H1 (cell line): ENCODE measurements around the gene NT5DC3. TPM values are rescaled to one million over a fixed set of nuclear protein-coding genes. Genes with fewer than 3 reads are reported as not detected.

ENCODE experiments used
- CTCF ChIA-PET: fragments of 300-600 bp; sonication (Branson Sonifier 250); formaldehyde crosslinking; loops from one replicate; lab custom pipeline; 2021; ENCODE audit not compliant: partially characterized antibody; lab: Charles Lee
- POLR2A ChIA-PET: fragments of 300-600 bp; sonication (Branson Sonifier 250); formaldehyde crosslinking; loops from one replicate; lab custom pipeline; 2021; ENCODE audit warnings: inconsistent platforms; ENCODE audit not compliant: partially characterized antibody; lab: Charles Lee
- DNase-seq, 2 experiments: peaks; one replicate each; pipeline versions ENCODE4 v3.0.0 to v3.0.0-alpha.2; 2010 to 2022; ENCODE audit warnings: low spot score in 2 of 2, low read depth in 1 of 2, mixed read lengths in 1 of 2
- FAIRE-seq: peaks from 2 replicates; lab custom pipeline; 2011; peaks lifted over from hg19 to GRCh38; lab: Jason Lieb, UNC
- H2AFZ ChIP-seq: 2 replicates; pipeline ENCODE4 v1.8.1; 2012; ENCODE audit warnings: low read length, inconsistent platforms
- H2AK5ac ChIP-seq: 2 replicates; pipeline ENCODE4 v1.6.1; 2013; ENCODE audit warnings: low read depth, low read length
- H2BK120ac ChIP-seq: replicated peaks from 2 replicates; pipeline ENCODE3; 2013; ENCODE audit warnings: low read depth, low read length, inconsistent platforms
- H2BK12ac ChIP-seq: 2 replicates; pipeline ENCODE4 v1.6.1; 2013; ENCODE audit warnings: low read depth, low read length
- H2BK15ac ChIP-seq: 2 replicates; pipeline ENCODE4 v1.6.1; 2013; ENCODE audit warnings: low read length
- H2BK20ac ChIP-seq: 2 replicates; pipeline ENCODE4 v1.6.1; 2013; ENCODE audit warnings: low read length
- H2BK5ac ChIP-seq: 2 replicates; pipeline ENCODE4 v1.6.1; 2013; ENCODE audit warnings: low read depth, low read length
- H3K14ac ChIP-seq: 2 replicates; pipeline ENCODE4 v1.6.1; 2013; ENCODE audit warnings: inconsistent platforms; ENCODE audit not compliant: insufficient read length
- H3K18ac ChIP-seq: 2 replicates; pipeline ENCODE4 v1.6.1; 2013; ENCODE audit warnings: low read length; ENCODE audit errors: extremely low read depth
- H3K23ac ChIP-seq: 2 replicates; pipeline ENCODE4 v1.6.1; 2013; ENCODE audit warnings: inconsistent platforms; ENCODE audit not compliant: insufficient read length
- H3K23me2 ChIP-seq: 2 replicates; pipeline ENCODE4 v1.6.1; 2013; ENCODE audit warnings: low read depth, low read length
- H3K27ac ChIP-seq: 2 replicates; pipeline ENCODE4 v1.6.1; 2011; ENCODE audit warnings: low read depth, low read length, inconsistent platforms
- H3K27me3 ChIP-seq, 4 experiments: replicated peaks in 1 of 4; 1 replicate in 1 of 4; 2 replicates in 3 of 4; pipeline versions ENCODE4 v1.6.1 to v1.8.1; 2011 to 2013; ENCODE audit warnings: low read length in 3 of 4, mild to moderate bottlenecking in 3 of 4, inconsistent platforms in 2 of 4, mixed read lengths in 2 of 4, moderate library complexity in 1 of 4; ENCODE audit not compliant: control insufficient read depth in 3 of 4, insufficient read depth in 3 of 4; ENCODE audit errors: extremely low read depth in 1 of 4
- H3K36me3 ChIP-seq, 4 experiments: 2 replicates each; pipeline versions ENCODE4 v1.6.1 to v1.8.1; 2011 to 2013; ENCODE audit warnings: mild to moderate bottlenecking in 4 of 4, low read length in 3 of 4, moderate library complexity in 2 of 4, control low read depth in 1 of 4, inconsistent platforms in 1 of 4; ENCODE audit not compliant: insufficient read depth in 4 of 4, control insufficient read depth in 2 of 4
- H3K4ac ChIP-seq: replicated peaks from 2 replicates; pipeline ENCODE3; 2013; ENCODE audit warnings: low read length, low read depth, mixed read lengths, inconsistent platforms; ENCODE audit not compliant: insufficient read length
- H3K4me1 ChIP-seq, 4 experiments: replicated peaks in 1 of 4; 1 replicate in 1 of 4; 2 replicates in 3 of 4; pipeline versions ENCODE4 v1.6.1 to v1.8.1; 2011 to 2013; ENCODE audit warnings: low read length in 3 of 4, inconsistent platforms in 2 of 4, mixed read lengths in 1 of 4; ENCODE audit not compliant: insufficient read depth in 4 of 4, control insufficient read depth in 3 of 4
- H3K4me2 ChIP-seq, 2 experiments: 2 replicates each; pipeline versions ENCODE4 v1.6.1 to v1.8.1; 2011 to 2013; ENCODE audit warnings: low read depth in 2 of 2, low read length in 2 of 2, control low read depth in 1 of 2, inconsistent platforms in 1 of 2, mild to moderate bottlenecking in 1 of 2; ENCODE audit not compliant: insufficient read depth in 1 of 2
- H3K4me3 ChIP-seq, 4 experiments: fragments of 200-600, 300-600 bp in 1 of 4; sonication (generic), shearing (Covaris generic), sonication (Bioruptor Twin) in 1 of 4; 2 replicates each; pipeline versions ENCODE4 v1.5.1 to v1.8.1; 2011 to 2016; ENCODE audit warnings: low read length in 4 of 4, low read depth in 3 of 4, control low read depth in 2 of 4, inconsistent platforms in 2 of 4, mild to moderate bottlenecking in 2 of 4, mixed read lengths in 1 of 4, moderate library complexity in 1 of 4; ENCODE audit not compliant: insufficient read depth in 2 of 4; ENCODE audit errors: extremely low read depth in 1 of 4
- H3K56ac ChIP-seq: replicated peaks from 2 replicates; pipeline ENCODE3; 2013; ENCODE audit warnings: low read depth, mild to moderate bottlenecking, mixed read lengths, low read length, inconsistent platforms; ENCODE audit not compliant: insufficient read length
- H3K79me1 ChIP-seq: 2 replicates; pipeline ENCODE4 v1.6.1; 2013; ENCODE audit warnings: low read depth, low read length, control low read depth
- H3K79me2 ChIP-seq, 2 experiments: 2 replicates each; pipeline versions ENCODE4 v1.6.1 to v1.8.1; 2012 to 2013; ENCODE audit warnings: low read length in 2 of 2, mild to moderate bottlenecking in 2 of 2, inconsistent platforms in 1 of 2; ENCODE audit not compliant: insufficient read depth in 2 of 2, control insufficient read depth in 1 of 2
- H3K9ac ChIP-seq, 4 experiments: replicated peaks in 1 of 4; 1 replicate in 1 of 4; 2 replicates in 3 of 4; pipeline versions ENCODE4 v1.6.1 to v1.8.1; 2011 to 2013; ENCODE audit warnings: low read depth in 3 of 4, low read length in 3 of 4, control low read depth in 2 of 4, mild to moderate bottlenecking in 2 of 4, moderate library complexity in 2 of 4, inconsistent platforms in 1 of 4; ENCODE audit errors: extremely low read depth in 1 of 4
- H3K9me3 ChIP-seq, 2 experiments: 2 replicates each; pipeline versions ENCODE4 v1.6.1 to v1.8.1; 2012 to 2013; ENCODE audit warnings: mild to moderate bottlenecking in 2 of 2, moderate library complexity in 2 of 2, control low read depth in 1 of 2, inconsistent platforms in 1 of 2, low read depth in 1 of 2, low read length in 1 of 2, mixed read lengths in 1 of 2; ENCODE audit not compliant: insufficient read depth in 2 of 2
- H4K20me1 ChIP-seq, 2 experiments: replicated peaks in 1 of 2; 2 replicates each; pipeline versions ENCODE3 to v1.8.1; 2011 to 2013; ENCODE audit warnings: inconsistent platforms in 2 of 2, low read length in 2 of 2, mild to moderate bottlenecking in 1 of 2; ENCODE audit not compliant: insufficient read depth in 2 of 2, control insufficient read depth in 1 of 2
- H4K5ac ChIP-seq: 2 replicates; pipeline ENCODE4 v1.6.1; 2013; ENCODE audit warnings: low read length, low read depth, mixed read lengths, inconsistent platforms; ENCODE audit not compliant: insufficient read length
- H4K8ac ChIP-seq: 2 replicates; pipeline ENCODE4 v1.8.0; 2013; ENCODE audit warnings: mild to moderate bottlenecking, moderate library complexity, low read length, inconsistent platforms; ENCODE audit not compliant: insufficient read depth; ENCODE audit errors: extremely low read depth
- H4K91ac ChIP-seq: replicated peaks from 2 replicates; pipeline ENCODE3; 2013; ENCODE audit warnings: low read length, mixed read lengths, inconsistent platforms; ENCODE audit not compliant: insufficient read length
- BCL11A ChIP-seq, 2 experiments: IDR thresholded peaks; one replicate each; pipeline ENCODE4 v1.6.1; 2011; ENCODE audit warnings: low read depth in 2 of 2, low read length in 2 of 2, mild to moderate bottlenecking in 2 of 2
- POLR2AphosphoS5 ChIP-seq: IDR thresholded peaks from 2 replicates; pipeline ENCODE4 v1.6.1; 2011; ENCODE audit warnings: low read depth, low read length
- RXRA ChIP-seq: IDR thresholded peaks from 2 replicates; pipeline ENCODE4 v1.6.1; 2011; ENCODE audit warnings: low read depth, mild to moderate bottlenecking, low read length, moderate library complexity; ENCODE audit not compliant: insufficient read depth
- WGBS, 2 experiments: shearing (Covaris generic) in 1 of 2; methylation state at CpG; one replicate each; pipeline versions ENCODE4 v1.1.6 to v1.1.7; 2013 to 2015; ENCODE audit warnings: low lambda C conversion rate in 2 of 2, mixed read lengths in 2 of 2, inconsistent platforms in 1 of 2, low coverage in 1 of 2, missing lambda C conversion rate in 1 of 2; ENCODE audit not compliant: insufficient replicate concordance in 2 of 2, insufficient coverage in 1 of 2, insufficient read length in 1 of 2; ENCODE audit errors: extremely low coverage in 1 of 2, missing lambda C conversion rate in 1 of 2; 5-methylcytosine and 5-hydroxymethylcytosine counted together
- polyA plus RNA-seq, 7 experiments: library from polyadenylated mRNA; depleted of rRNA in 3 of 7; stranded (reverse) in 5 of 7; unstranded in 2 of 7; fragments of >200 nt in 5 of 7; fragments of 200-250 nt in 2 of 7; gene quantifications; 1 replicate in 5 of 7; 2 replicates in 1 of 7; 4 replicates in 1 of 7; pipeline versions ENCODE4 v1.2.1 to v1.2.3, GENCODE V29; 2011 to 2013; ENCODE audit warnings: missing spikeins in 2 of 7, mixed read lengths in 2 of 7
- total RNA-seq: library from RNA; stranded (reverse); fragmentation: NEBNext Ultra II Directional; extraction: Animal tissue kit (Norgen Biotek cat#: 25700); gene quantifications from 2 replicates; pipeline ENCODE4 v1.2.1, GENCODE V29; 2021

The NT5DC3 gene
- total and polyA plus RNA-seq, 2 of the 8 experiments (the other 6 are each of a cell fraction or from before 2014, with no cell fraction given), result 5.4 to 14.8 TPM

- Histone ChIP-seq H2BK12ac (no peak overlapping the region), H2AFZ (no peak overlapping the region), H3K23ac (no peak overlapping the region), H3K56ac (no peak overlapping the region), H4K20me1 (peaks cover 0 to 7% of the 10 kb centered on the region in 2 experiments), H3K36me3 (no peaks in the 10 kb centered on the region), H3K27ac (no peak overlapping the region), H3K14ac (no peak overlapping the region), H3K9me3 (no peaks in the 10 kb centered on the region), H3K9ac (no peak overlapping the region), H4K91ac (no peak overlapping the region), H3K4ac (no peak overlapping the region), H3K23me2 (no peaks in the 10 kb centered on the region)
- 83% methylated on average over 6 of the region's 6 CpGs; no CpG with 5 or more reads in 1 of the 2 experiments for WGBS, 2 experiments
- DNase-seq (no peak), FAIRE-seq (no peak)
- TF ChIP-seq POLR2AphosphoS5 (no peak), RXRA (no peak), BCL11A (IDR thresholded peaks at IDR 0.05; ENCODE audit: low read depth in 2 of 2, low read length in 2 of 2) (no peak)
- TF ChIP-seq, all 59 proteins: peak for 0
- H2BK5ac ChIP-seq, result no peak overlapping the region
- no peak overlapping the region for H2BK20ac ChIP-seq
- H2AK5ac ChIP-seq, result no peak overlapping the region
- H4K5ac ChIP-seq, result no peak overlapping the region
- no peak overlapping the region for H3K18ac ChIP-seq
- H4K8ac ChIP-seq, result no peak overlapping the region
- no peak overlapping the region for H3K4me3 ChIP-seq
- no peak overlapping the region for H2BK120ac ChIP-seq
- ChIA-PET CTCF (interaction anchor here (0.7 to 3.0 kb wide), 14 partner anchors 13 to 282 kb away, joined by 3 to 11 read pairs (median 3); no protein-coding TSS in a partner anchor), POLR2A (interaction anchor here (1.8 kb wide), 1 partner anchor 8 kb away, joined by 5 read pairs; the partner anchor contains the start of gene NT5DC3)
- no peak overlapping the region for H3K4me2 ChIP-seq
- H3K27me3 ChIP-seq, result no peaks in the 10 kb centered on the region
- peaks cover 0 to 3% (median 0%) of the 10 kb centered on the region in 4 experiments; a peak in 1 of 7 replicates for H3K4me1 ChIP-seq
- peaks cover 0 to 69% of the 10 kb centered on the region in 2 experiments; a peak in 3 of 4 replicates for H3K79me2 ChIP-seq
- H2BK15ac ChIP-seq, result no peak overlapping the region
- peaks cover 7% of the 10 kb centered on the region; the same call in 1 of the 2 replicates for H3K79me1 ChIP-seq
Measured at GRCh38 chr12:103833095-103833775, 7.8 kb downstream of the NT5DC3 start.
